AG10803 (cell line): ENCODE results near the gene KCNAB3.

ENCODE experiments used
- DNase-seq: peaks from one replicate; pipeline ENCODE4 v3.0.0; 2010; ENCODE audit warnings: low read depth
- H3K4me3 ChIP-seq: 2 replicates; pipeline ENCODE4 v1.5.1; 2011; ENCODE audit warnings: mild to moderate bottlenecking, low read length, control low read depth
- CTCF ChIP-seq: conservative IDR thresholded peaks from 2 replicates; pipeline ENCODE4 v1.5.1; 2011; ENCODE audit warnings: mild to moderate bottlenecking, low read length, control low read depth, inconsistent platforms

The KCNAB3 gene

GRCh38 chr17:7950578-7950977 lies 20.9 kb upstream of the KCNAB3 start:
- H3K4me3 ChIP-seq: no peak overlapping the region
- DNase-seq: no peak
- no peak for TF ChIP-seq CTCF

GRCh38 chr17:7947651-7948050 lies 18.0 kb upstream of the KCNAB3 start:
- no peak overlapping the region for H3K4me3 ChIP-seq
- no peak for DNase-seq
- no peak for TF ChIP-seq CTCF

GRCh38 chr17:7946441-7946840 lies 16.8 kb upstream of the KCNAB3 start:
- no peak for DNase-seq
- H3K4me3 ChIP-seq: no peak overlapping the region
- TF ChIP-seq CTCF: no peak

- DNase-seq: no peak
- TF ChIP-seq CTCF: no peak
These were observed 16.0 kb upstream of the KCNAB3 start for GRCh38 chr17:7945651-7946050.

GRCh38 chr17:7944326-7944725 lies 14.7 kb upstream of the KCNAB3 start:
- no peak overlapping the region for H3K4me3 ChIP-seq
- TF ChIP-seq CTCF: no peak

More at GRCh38 chr17:7945651-7946050, 16.0 kb upstream of the KCNAB3 start:
- no peak overlapping the region for H3K4me3 ChIP-seq

GRCh38 chr17:7943291-7943690 lies 13.6 kb upstream of the KCNAB3 start:
- DNase-seq: no peak
- H3K4me3 ChIP-seq: no peak overlapping the region
- TF ChIP-seq CTCF: no peak

More at GRCh38 chr17:7944326-7944725, 14.7 kb upstream of the KCNAB3 start:
- no peak for DNase-seq

GRCh38 chr17:7940743-7941142 lies 11.1 kb upstream of the KCNAB3 start:
- no peak overlapping the region for H3K4me3 ChIP-seq
- no peak for TF ChIP-seq CTCF
- DNase-seq: no peak
